Activated T-cell treated with anti-CD3 and anti-CD28 coated beads for 4 hours (primary cell): ENCODE measurements around the gene STK33.

Experiments used
- DNase-seq: peaks from one replicate; pipeline ENCODE4 v3.0.0-alpha.2; 2020

The STK33 gene

GRCh38 chr11:8601376-8602133, 7.5 kb upstream of the STK33 start:
- no peak for DNase-seq

GRCh38 chr11:8598506-8598905, 4.5 kb upstream of the STK33 start:
- no peak for DNase-seq

GRCh38 chr11:8597182-8597581, 3.2 kb upstream of the STK33 start:
- no peak for DNase-seq

GRCh38 chr11:8596504-8597046, 2.5 kb upstream of the STK33 start:
- DNase-seq: no peak

- DNase-seq: no peak
Measured at GRCh38 chr11:8593455-8593854, 573 bp downstream of the STK33 start.

GRCh38 chr11:8587915-8588314, 6.1 kb downstream of the STK33 start:
- DNase-seq: no peak

GRCh38 chr11:8586805-8587204, 7.2 kb downstream of the STK33 start:
- no peak for DNase-seq

GRCh38 chr11:8586184-8586583, 7.8 kb downstream of the STK33 start:
- no peak for DNase-seq

GRCh38 chr11:8584511-8584910, 9.5 kb downstream of the STK33 start:
- DNase-seq: no peak

- DNase-seq: no peak
Measured at GRCh38 chr11:8584082-8584481, 9.9 kb downstream of the STK33 start.

GRCh38 chr11:8581300-8581699, 12.7 kb downstream of the STK33 start:
- no peak for DNase-seq

- no peak for DNase-seq
Measured at GRCh38 chr11:8577791-8578581, 16.0 kb downstream of the STK33 start.

GRCh38 chr11:8574798-8575197, 19.2 kb downstream of the STK33 start:
- no peak for DNase-seq

- DNase-seq: no peak
Measured at GRCh38 chr11:8573777-8574176, 20.3 kb downstream of the STK33 start.

- DNase-seq: no peak
Measured at GRCh38 chr11:8567602-8568198, 26.3 kb downstream of the STK33 start.

- no peak for DNase-seq
Measured at GRCh38 chr11:8566613-8567210, 27.3 kb downstream of the STK33 start.

GRCh38 chr11:8564526-8564925, 29.5 kb downstream of the STK33 start:
- no peak for DNase-seq

- DNase-seq: no peak
Measured at GRCh38 chr11:8561461-8561860, 32.6 kb downstream of the STK33 start.

- no peak for DNase-seq
Measured at GRCh38 chr11:8558436-8558835, 35.6 kb downstream of the STK33 start.

GRCh38 chr11:8545698-8546366, 48.2 kb downstream of the STK33 start:
- no peak for DNase-seq

GRCh38 chr11:8544807-8545206, 49.2 kb downstream of the STK33 start:
- DNase-seq: no peak

GRCh38 chr11:8543278-8543677, 50.8 kb downstream of the STK33 start:
- no peak for DNase-seq

GRCh38 chr11:8541448-8541847, 52.6 kb downstream of the STK33 start:
- no peak for DNase-seq
